HepG2 (cell line): ENCODE measurements around the gene LEMD2. TPM values are rescaled to one million over a fixed set of nuclear protein-coding genes. Genes with fewer than 3 reads are reported as not detected.

Experiments used
- FOXA3 ChIP-seq: IDR thresholded peaks from 2 replicates; pipeline ENCODE4 v1.6.1; 2016; ENCODE audit warnings: missing genetic modification reagents, missing compliant biosample characterization
- JUNB ChIP-seq: sonication (generic); formaldehyde crosslinking; IDR thresholded peaks from 2 replicates; pipeline ENCODE4 v1.8.0; 2022; ENCODE audit warnings: missing genetic modification reagents, mild to moderate bottlenecking, borderline replicate concordance
- MAFK ChIP-seq, 2 experiments: IDR thresholded peaks in 1 of 2; conservative IDR thresholded peaks in 1 of 2; 2 replicates each; pipeline ENCODE4 v1.6.1; 2011; ENCODE audit warnings: improper control_type of control experiment in 2 of 2, low read length in 2 of 2
- NFRKB ChIP-seq: fragments of 450-650 bp; IDR thresholded peaks from 2 replicates; pipeline ENCODE4 v1.6.1; 2017
- NR1H2 ChIP-seq: sonication (generic); formaldehyde crosslinking; IDR thresholded peaks from 2 replicates; pipeline ENCODE4 v1.8.1; 2022; ENCODE audit warnings: low read depth, missing genetic modification reagents, borderline replicate concordance
- POLR2AphosphoS2 ChIP-seq: IDR thresholded peaks from 2 replicates; pipeline ENCODE4 v1.6.1; 2011; ENCODE audit warnings: low read depth, low read length, improper control_type of control experiment
- RFXANK ChIP-seq: IDR thresholded peaks from 2 replicates; pipeline ENCODE4 v1.6.1; 2016
- SIN3B ChIP-seq: fragments of 150-350 bp; IDR thresholded peaks from 2 replicates; pipeline ENCODE4 v1.6.1; 2014; ENCODE audit warnings: low read length
- SIX1 ChIP-seq: sonication (generic); formaldehyde crosslinking; IDR thresholded peaks from 2 replicates; pipeline ENCODE4 v1.4.0; 2020; ENCODE audit warnings: missing genetic modification reagents, borderline replicate concordance
- SRSF4 ChIP-seq: fragments of 200-400 bp; formaldehyde crosslinking; IDR thresholded peaks from one replicate; pipeline ENCODE4 v1.6.1; 2018; ENCODE audit warnings: mild to moderate bottlenecking, low read depth, low read length, moderate library complexity; ENCODE audit not compliant: poor library complexity, severe bottlenecking
- U2AF1 ChIP-seq: fragments of 200-400 bp; formaldehyde crosslinking; optimal IDR thresholded peaks from 2 replicates; pipeline ENCODE3; 2017; ENCODE audit warnings: mild to moderate bottlenecking, low read depth, low read length
- YEATS4 ChIP-seq: sonication (generic); formaldehyde crosslinking; IDR thresholded peaks from 2 replicates; pipeline ENCODE4 v1.4.0; 2020; ENCODE audit warnings: missing genetic modification reagents, borderline replicate concordance
- ZC3H13 ChIP-seq: sonication (generic); formaldehyde crosslinking; IDR thresholded peaks from 2 replicates; pipeline ENCODE4 v1.8.1; 2023; ENCODE audit warnings: mild to moderate bottlenecking, missing genetic modification reagents, moderate library complexity
- ZFP90 ChIP-seq: sonication (generic); formaldehyde crosslinking; IDR thresholded peaks from 2 replicates; pipeline ENCODE4 v1.8.0; 2022; ENCODE audit warnings: missing genetic modification reagents, mild to moderate bottlenecking, inconsistent platforms, borderline replicate concordance
- ZNF33B ChIP-seq: sonication (generic); formaldehyde crosslinking; IDR thresholded peaks from 2 replicates; pipeline ENCODE4 v1.5.1; 2020; ENCODE audit warnings: mild to moderate bottlenecking, missing genetic modification reagents
- ZNF614 ChIP-seq: IDR thresholded peaks from 2 replicates; pipeline ENCODE4 v1.6.1; 2018; ENCODE audit warnings: missing biosample characterization, missing genetic modification reagents, inconsistent platforms, borderline replicate concordance
- ZNF713 ChIP-seq: sonication (generic); formaldehyde crosslinking; IDR thresholded peaks from 2 replicates; pipeline ENCODE4 v1.4.0; 2020; ENCODE audit warnings: mild to moderate bottlenecking, missing genetic modification reagents
- ZNF773 ChIP-seq: sonication (generic); formaldehyde crosslinking; IDR thresholded peaks from 2 replicates; pipeline ENCODE4 v1.4.0; 2020; ENCODE audit warnings: missing genetic modification reagents, borderline replicate concordance
- ZNF883 ChIP-seq: sonication (generic); formaldehyde crosslinking; IDR thresholded peaks from 2 replicates; pipeline ENCODE4 v1.5.1; 2020; ENCODE audit warnings: mild to moderate bottlenecking, missing genetic modification reagents; ENCODE audit errors: not compliant biosample characterization
- ZSCAN20 ChIP-seq: sonication (generic); formaldehyde crosslinking; IDR thresholded peaks from 2 replicates; pipeline ENCODE4 v1.4.0; 2020; ENCODE audit warnings: missing genetic modification reagents, mild to moderate bottlenecking, borderline replicate concordance
- ZSCAN22 ChIP-seq: sonication (generic); formaldehyde crosslinking; IDR thresholded peaks from 2 replicates; pipeline ENCODE4 v1.4.0; 2020; ENCODE audit warnings: mild to moderate bottlenecking, missing genetic modification reagents
- polyA plus RNA-seq, 8 experiments: library from polyadenylated mRNA; depleted of rRNA in 3 of 8; stranded (reverse) in 7 of 8; unstranded in 1 of 8; fragments of >200 nt; fragmentation: Illumina TruSeq in 4 of 8; extraction: Trizol in 4 of 8; gene quantifications; 2 replicates each; pipeline versions ENCODE4 v1.2.1 to v1.2.3, GENCODE V29; 2011 to 2016; ENCODE audit warnings: low read depth in 4 of 8, missing spikeins in 1 of 8, mixed read lengths in 1 of 8; ENCODE audit not compliant: insufficient read depth in 1 of 8
- total RNA-seq, 5 experiments: library from RNA; depleted of rRNA; stranded (reverse); fragments of >200 nt; fragmentation: Illumina TruSeq; extraction: Trizol; gene quantifications; 2 replicates each; pipeline ENCODE4 v1.2.3, GENCODE V29; 2016; ENCODE audit warnings: low read depth in 1 of 5
- TF ChIP-seq, protein P1 (sequence below): sonication (generic); formaldehyde crosslinking; IDR thresholded peaks from 2 replicates; pipeline ENCODE4 v1.5.0; 2020; ENCODE audit warnings: mild to moderate bottlenecking, missing genetic modification reagents, borderline replicate concordance

LEMD2 gene
- total and polyA plus RNA-seq, 2 of the 13 experiments (the other 11 are each of a cell fraction or from before 2014, with no cell fraction given), result 45.2 to 62.9 TPM

DNA sequence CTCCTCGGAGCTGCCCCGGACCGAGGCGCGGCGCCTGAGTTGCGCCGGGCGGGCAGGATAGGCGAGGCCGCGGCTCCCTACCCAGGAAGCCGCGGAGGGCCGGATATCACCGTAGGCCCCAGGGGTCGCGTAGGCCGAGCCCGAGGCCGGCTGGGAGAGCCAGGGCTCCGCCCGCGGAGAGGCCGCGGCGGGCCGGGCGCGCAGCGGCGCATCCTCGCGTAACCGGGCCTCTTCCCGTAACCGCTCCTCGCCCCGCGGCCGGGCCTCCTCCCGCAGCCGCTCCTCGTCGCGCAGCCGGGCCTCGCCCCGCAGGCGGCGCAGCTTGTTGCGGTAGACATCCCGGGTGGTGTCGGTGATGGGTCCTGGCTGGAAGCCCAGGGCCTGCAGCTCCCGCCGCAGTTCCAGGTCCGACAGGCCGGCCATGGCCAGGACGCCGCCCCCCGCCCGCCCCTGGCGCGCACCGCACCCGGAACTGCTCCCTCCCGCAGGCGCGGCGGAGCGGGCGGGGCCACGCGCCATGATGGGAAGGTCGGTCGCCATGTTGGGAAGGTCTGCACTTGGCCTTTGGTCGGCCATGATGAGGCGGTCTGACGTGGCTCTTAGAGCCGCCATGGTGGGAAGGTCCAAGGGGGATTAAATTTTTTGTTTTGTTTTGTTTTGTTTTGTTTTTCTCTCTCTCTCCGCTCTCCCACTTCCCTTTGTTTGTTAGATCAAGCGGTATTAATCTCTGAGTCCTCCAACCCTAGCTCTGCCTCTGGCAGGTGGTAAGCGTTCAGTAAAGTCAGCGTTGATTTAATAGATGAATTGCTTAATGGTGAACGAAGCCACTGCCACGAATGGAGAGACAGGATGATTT is at the start of gene LEMD2 (continued):
- peak; percentile 72; the same call in 1 of the 2 replicates for TF ChIP-seq ZNF773 (CRISPR knock-in tag)
- no peak for TF ChIP-seq MAFK (conservative IDR thresholded peaks at IDR 0.05 in 1 of 2, IDR thresholded peaks at IDR 0.05 in 1 of 2; ENCODE audit: low read length in 2 of 2)
- TF ChIP-seq FOXA3 (CRISPR knock-in tag), result peak; percentile 76
- peak; percentile 75 for TF ChIP-seq U2AF1
- TF ChIP-seq ZNF713 (CRISPR knock-in tag), result 0 out of 2 replicates have a peak, but pooled peaks have one; percentile 23
- TF ChIP-seq YEATS4 (CRISPR knock-in tag), result peak; percentile 95
- TF ChIP-seq, protein P1, sequence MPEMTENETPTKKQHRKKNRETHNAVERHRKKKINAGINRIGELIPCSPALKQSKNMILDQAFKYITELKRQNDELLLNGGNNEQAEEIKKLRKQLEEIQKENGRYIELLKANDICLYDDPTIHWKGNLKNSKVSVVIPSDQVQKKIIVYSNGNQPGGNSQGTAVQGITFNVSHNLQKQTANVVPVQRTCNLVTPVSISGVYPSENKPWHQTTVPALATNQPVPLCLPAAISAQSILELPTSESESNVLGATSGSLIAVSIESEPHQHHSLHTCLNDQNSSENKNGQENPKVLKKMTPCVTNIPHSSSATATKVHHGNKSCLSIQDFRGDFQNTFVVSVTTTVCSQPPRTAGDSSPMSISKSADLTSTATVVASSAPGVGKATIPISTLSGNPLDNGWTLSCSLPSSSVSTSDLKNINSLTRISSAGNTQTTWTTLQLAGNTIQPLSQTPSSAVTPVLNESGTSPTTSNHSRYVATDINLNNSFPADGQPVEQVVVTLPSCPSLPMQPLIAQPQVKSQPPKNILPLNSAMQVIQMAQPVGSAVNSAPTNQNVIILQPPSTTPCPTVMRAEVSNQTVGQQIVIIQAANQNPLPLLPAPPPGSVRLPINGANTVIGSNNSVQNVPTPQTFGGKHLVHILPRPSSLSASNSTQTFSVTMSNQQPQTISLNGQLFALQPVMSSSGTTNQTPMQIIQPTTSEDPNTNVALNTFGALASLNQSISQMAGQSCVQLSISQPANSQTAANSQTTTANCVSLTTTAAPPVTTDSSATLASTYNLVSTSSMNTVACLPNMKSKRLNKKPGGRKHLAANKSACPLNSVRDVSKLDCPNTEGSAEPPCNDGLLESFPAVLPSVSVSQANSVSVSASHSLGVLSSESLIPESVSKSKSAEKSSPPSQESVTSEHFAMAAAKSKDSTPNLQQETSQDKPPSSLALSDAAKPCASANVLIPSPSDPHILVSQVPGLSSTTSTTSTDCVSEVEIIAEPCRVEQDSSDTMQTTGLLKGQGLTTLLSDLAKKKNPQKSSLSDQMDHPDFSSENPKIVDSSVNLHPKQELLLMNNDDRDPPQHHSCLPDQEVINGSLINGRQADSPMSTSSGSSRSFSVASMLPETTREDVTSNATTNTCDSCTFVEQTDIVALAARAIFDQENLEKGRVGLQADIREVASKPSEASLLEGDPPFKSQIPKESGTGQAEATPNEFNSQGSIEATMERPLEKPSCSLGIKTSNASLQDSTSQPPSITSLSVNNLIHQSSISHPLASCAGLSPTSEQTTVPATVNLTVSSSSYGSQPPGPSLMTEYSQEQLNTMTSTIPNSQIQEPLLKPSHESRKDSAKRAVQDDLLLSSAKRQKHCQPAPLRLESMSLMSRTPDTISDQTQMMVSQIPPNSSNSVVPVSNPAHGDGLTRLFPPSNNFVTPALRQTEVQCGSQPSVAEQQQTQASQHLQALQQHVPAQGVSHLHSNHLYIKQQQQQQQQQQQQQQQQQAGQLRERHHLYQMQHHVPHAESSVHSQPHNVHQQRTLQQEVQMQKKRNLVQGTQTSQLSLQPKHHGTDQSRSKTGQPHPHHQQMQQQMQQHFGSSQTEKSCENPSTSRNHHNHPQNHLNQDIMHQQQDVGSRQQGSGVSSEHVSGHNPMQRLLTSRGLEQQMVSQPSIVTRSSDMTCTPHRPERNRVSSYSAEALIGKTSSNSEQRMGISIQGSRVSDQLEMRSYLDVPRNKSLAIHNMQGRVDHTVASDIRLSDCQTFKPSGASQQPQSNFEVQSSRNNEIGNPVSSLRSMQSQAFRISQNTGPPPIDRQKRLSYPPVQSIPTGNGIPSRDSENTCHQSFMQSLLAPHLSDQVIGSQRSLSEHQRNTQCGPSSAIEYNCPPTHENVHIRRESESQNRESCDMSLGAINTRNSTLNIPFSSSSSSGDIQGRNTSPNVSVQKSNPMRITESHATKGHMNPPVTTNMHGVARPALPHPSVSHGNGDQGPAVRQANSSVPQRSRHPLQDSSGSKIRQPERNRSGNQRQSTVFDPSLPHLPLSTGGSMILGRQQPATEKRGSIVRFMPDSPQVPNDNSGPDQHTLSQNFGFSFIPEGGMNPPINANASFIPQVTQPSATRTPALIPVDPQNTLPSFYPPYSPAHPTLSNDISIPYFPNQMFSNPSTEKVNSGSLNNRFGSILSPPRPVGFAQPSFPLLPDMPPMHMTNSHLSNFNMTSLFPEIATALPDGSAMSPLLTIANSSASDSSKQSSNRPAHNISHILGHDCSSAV (CRISPR knock-in tag), result no peak
- peak; percentile 78 for TF ChIP-seq NR1H2 (CRISPR knock-in tag)
- peak; percentile 45; the same call in 1 of the 2 replicates for TF ChIP-seq ZFP90 (CRISPR knock-in tag)
- TF ChIP-seq RFXANK (CRISPR knock-in tag), result 0 out of 2 replicates have a peak, but pooled peaks have one; percentile 77
- peak; percentile 75; the same call in 1 of the 2 replicates for TF ChIP-seq ZNF33B
- TF ChIP-seq ZNF614 (CRISPR knock-in tag), result peak; percentile 95
- TF ChIP-seq SIN3B, result no peak
- TF ChIP-seq SIX1 (CRISPR knock-in tag), result 0 out of 2 replicates have a peak, but pooled peaks have one; percentile 27
- TF ChIP-seq NFRKB, result no peak
- TF ChIP-seq ZSCAN22 (CRISPR knock-in tag), result peak; percentile 54; the same call in 1 of the 2 replicates
- TF ChIP-seq ZC3H13 (CRISPR knock-in tag), result peak; percentile 91; the same call in 1 of the 2 replicates
- TF ChIP-seq POLR2AphosphoS2, result no peak
- no peak for TF ChIP-seq SRSF4
- TF ChIP-seq ZSCAN20 (CRISPR knock-in tag), result 0 out of 2 replicates have a peak, but pooled peaks have one; percentile 69
- TF ChIP-seq JUNB (CRISPR knock-in tag), result 0 out of 2 replicates have a peak, but pooled peaks have one; percentile 29
- peak; percentile 72 for TF ChIP-seq ZNF883 (CRISPR knock-in tag)
